GM12874 (cell line): ENCODE data around the gene NOX5.

Experiments used
- TF ChIP-seq, protein P1 (sequence below): IDR thresholded peaks from 2 replicates; pipeline ENCODE4 v1.5.1; 2011; ENCODE audit warnings: low read depth, mild to moderate bottlenecking, control low read depth, low read length, moderate library complexity; ENCODE audit not compliant: insufficient read depth

Gene NOX5

DNA sequence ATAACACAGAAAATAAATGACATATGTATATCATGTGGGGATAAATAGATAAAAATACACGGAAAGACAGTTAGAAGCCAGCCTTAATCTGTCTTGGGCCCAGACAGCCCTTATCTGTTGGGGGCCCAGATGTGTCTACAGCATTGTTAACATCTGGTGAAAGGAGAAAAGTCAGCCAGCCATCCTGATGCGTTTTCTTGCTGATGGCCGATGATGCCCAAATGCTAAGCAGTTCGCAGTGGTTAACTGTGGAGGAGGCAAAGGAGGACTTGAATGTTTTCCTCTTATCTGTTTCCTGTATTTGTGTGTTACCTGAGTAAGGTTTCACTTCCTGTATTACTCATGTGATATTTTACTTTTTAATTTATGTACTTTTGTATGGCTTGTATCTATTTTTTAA, 46.2 kb downstream of the NOX5 start:
- TF ChIP-seq, protein P1, sequence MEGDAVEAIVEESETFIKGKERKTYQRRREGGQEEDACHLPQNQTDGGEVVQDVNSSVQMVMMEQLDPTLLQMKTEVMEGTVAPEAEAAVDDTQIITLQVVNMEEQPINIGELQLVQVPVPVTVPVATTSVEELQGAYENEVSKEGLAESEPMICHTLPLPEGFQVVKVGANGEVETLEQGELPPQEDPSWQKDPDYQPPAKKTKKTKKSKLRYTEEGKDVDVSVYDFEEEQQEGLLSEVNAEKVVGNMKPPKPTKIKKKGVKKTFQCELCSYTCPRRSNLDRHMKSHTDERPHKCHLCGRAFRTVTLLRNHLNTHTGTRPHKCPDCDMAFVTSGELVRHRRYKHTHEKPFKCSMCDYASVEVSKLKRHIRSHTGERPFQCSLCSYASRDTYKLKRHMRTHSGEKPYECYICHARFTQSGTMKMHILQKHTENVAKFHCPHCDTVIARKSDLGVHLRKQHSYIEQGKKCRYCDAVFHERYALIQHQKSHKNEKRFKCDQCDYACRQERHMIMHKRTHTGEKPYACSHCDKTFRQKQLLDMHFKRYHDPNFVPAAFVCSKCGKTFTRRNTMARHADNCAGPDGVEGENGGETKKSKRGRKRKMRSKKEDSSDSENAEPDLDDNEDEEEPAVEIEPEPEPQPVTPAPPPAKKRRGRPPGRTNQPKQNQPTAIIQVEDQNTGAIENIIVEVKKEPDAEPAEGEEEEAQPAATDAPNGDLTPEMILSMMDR, result no peak

DNA sequence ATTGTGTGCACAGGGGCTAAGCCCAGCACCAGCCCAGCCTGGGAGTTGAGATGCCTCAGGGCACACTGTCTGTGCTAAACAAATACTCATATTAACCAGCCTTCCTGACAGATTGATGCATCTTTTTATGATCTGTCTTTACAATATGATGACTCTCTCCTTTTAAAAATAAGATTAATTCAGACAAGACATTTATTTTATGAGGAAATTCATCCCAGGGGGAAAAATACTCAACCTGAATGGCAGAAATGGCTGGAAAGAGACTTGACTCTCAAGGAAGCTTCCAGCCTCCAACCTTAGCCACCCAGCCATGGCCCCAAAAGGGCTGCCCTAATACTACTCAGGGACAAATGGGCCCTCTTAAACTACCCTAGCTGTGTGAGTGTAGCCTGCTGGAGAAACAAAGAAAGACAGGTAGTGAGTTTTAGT, 46.9 kb downstream of the NOX5 start:
- TF ChIP-seq, protein P1, result no peak

DNA sequence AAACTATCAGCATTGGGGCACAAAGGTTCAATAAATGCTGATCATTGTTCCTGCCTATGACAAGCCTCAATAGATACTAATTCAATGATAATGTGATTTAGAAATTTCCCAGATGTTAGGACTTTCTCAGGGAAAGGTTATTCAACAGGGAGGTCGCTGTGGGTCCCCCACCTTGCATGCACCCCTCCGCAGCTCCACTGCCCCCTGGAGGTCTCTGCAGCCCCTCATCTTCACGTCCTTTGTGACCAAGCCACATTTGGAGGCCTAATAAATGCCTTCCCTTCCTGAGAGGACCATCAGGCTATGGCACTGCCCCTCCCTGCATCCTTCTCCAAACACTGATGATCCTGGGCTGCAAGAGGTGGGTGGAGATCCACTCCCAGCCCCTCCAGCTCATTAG, 50.2 kb downstream of the NOX5 start:
- TF ChIP-seq, protein P1, result no peak

DNA sequence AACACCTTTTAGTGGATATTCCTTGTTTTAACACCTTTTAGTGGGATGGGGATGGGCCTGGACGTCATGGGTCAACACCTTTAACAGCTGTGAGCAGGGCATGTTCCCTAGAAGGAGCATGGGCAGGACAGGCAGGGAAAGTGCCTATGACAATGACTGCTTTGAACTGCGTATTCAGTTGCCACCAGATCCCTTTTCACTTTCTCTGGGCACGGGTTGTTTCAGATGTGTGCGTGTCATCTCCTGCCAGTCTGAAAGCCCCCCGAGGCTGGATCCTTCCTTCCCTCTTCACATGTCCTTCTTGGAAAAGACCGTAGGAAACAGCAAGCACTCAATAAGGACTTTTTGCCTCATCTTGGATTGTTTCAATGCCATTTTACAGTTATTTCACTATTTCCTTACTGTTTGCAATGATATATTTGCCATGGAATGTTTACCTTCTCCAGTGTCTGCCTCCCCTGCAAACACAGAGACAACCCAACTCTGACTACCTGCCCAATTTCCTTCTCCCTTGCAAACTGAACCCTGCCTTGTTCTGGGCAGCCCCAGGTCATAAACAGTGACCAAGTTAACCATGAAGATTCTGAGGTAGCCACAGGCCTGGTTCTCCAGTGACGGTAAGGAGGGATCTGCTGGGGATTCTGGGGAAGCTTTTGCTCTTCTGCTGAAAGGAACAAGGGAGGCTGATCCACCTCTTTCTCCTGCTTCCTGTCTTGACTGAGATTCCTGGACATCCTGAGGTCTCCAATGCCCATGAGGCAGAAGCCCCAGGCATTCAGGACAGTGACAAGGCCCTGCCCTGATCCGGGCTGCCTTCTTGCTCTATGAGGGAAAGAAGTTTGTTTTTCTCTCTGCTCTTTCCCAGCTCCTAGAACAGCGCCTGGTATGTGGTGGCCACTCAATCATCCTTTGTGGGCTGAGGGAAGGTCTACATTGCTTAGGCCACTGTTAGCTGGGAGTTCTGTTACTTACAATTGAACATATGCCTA, 51.8 kb downstream of the NOX5 start:
- TF ChIP-seq, protein P1, result no peak

DNA sequence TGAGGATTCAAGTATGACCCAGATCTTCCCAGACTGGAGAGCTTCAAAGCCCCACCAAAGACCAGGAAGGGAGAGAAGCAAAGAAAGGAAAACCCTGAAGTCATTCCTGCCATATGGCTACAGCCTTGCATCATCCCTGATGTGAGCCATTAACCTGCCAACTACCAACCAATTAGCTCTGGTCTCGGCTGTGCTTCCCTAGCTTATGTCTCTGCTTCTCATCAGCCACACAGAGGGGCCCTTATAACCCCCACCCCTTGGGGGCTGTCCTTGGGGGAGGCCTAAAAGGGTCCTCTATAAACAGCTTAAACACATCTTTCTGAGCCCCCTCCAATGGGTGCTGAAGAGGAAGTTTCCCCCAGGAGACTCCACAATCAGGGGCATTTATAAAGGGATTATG, 52.8 kb downstream of the NOX5 start:
- TF ChIP-seq, protein P1, result no peak

DNA sequence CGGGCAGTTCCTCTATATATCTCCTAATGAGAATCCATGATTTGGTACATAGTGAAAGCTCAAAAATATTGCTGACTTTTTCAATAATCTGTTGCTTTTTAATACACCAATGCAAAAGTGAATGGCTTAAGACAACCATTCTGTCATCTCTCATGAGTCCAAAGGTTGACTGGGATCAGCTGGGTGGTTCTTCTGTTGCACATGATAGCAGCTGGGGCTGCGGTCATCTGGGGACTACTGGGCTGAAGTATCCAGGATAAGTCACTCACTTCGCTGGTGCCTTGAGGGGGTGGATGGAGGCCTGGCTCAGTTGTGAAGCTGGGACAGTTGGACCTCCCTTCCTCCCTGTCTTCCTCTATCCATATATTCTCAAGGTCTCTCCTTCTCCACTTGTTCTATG, 53.7 kb downstream of the NOX5 start:
- TF ChIP-seq, protein P1, result no peak

DNA sequence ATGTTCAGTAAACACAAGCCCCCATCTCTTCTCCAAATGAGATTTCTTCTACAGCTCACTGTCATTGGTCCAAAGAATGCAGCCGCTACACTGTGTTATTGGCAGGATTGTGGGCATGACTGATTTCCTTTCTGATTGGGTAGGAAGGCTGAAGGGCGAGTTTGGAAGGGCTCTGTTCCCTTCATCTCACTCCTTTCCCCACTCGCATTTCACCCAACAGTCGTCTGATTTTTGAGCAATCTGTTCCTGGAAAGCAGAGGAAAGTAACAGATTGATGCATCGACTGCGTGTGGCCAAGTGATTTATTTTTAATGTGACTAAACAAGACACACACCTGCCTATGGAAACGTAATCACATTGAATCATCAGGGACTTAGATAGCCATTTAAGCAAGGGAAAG, 55.5 kb downstream of the NOX5 start:
- TF ChIP-seq, protein P1, result no peak
